Astrocyte of the spinal cord (primary cell): Measurements from ENCODE around the gene MDFI.
A peak's percentile ranks its signal among the peaks of the same experiment; 100 is the strongest.

Source experiments
- DNase-seq: peaks from one replicate; pipeline ENCODE4 v3.0.0; 2011; ENCODE audit warnings: low read depth, low spot score
- H3K4me3 ChIP-seq: 2 replicates; pipeline ENCODE4 v1.5.1; 2011; ENCODE audit warnings: low read depth, mild to moderate bottlenecking, low read length, moderate library complexity
- CTCF ChIP-seq: IDR thresholded peaks from 2 replicates; pipeline ENCODE4 v1.5.1; 2012; ENCODE audit warnings: low read depth, mild to moderate bottlenecking, low read length, inconsistent platforms
- in situ Hi-C: cut with HindIII; loops from 2 replicates; pipeline ENCODE4 v1.10.0; 2017; ENCODE audit warnings: low sequenced_read_pairs

The MDFI gene

DNA sequence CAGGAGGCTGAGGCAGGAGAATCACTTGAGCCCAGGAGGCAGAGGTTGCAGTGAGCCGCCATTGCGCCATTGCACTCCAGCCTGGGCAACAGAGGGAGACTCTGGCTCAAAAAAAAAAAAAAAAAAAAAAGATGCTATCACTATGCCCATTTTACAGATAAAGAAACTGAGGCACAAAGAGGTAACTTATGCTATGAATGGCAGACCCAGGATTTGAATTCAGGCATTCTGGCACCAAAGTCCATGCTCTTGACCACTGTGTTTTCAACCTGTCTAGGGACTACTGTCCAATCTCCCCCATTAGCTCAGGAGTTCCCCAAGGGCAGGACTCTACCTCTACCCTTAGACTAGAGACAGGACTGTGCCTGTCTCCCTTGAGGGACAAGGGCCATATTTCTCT, 9.1 kb upstream of the MDFI start:
- in situ Hi-C loops = no loop called here
- no peak for TF ChIP-seq CTCF
- H3K4me3 ChIP-seq = no peak overlapping the region
- no peak for DNase-seq

DNA sequence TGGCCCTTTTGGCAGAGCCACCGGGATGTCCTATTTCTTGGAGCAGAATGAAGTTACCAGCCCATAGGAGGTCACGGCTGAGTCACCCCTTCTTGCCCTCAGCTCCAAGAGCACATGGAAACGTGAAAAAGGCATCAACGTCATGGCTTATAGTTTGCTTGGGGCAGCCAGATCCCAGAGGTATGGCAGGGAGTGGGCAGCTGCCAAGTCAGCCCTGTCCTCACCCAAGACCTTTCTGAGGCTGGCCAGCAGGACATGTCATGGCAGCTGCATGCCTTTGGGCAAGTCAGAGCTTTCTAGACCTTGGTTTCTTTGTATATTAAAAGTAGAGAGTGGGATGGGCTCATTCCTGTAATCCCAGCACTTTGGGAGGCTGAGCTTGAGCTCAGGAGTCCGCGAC, 8.2 kb upstream of the MDFI start:
- TF ChIP-seq CTCF = no peak
- no peak for DNase-seq
- in situ Hi-C loops = no loop called here
- H3K4me3 ChIP-seq = no peak overlapping the region

GRCh38 chr6:41630946-41631345, 7.3 kb upstream of the MDFI start:
- no peak overlapping the region for H3K4me3 ChIP-seq
- TF ChIP-seq CTCF = no peak
- no peak for DNase-seq
- in situ Hi-C loops = no loop called here

GRCh38 chr6:41633056-41633634, 5.1 kb upstream of the MDFI start:
- in situ Hi-C loops = no loop called here
- DNase-seq = no peak
- H3K4me3 ChIP-seq = no peak overlapping the region
- no peak for TF ChIP-seq CTCF

DNA sequence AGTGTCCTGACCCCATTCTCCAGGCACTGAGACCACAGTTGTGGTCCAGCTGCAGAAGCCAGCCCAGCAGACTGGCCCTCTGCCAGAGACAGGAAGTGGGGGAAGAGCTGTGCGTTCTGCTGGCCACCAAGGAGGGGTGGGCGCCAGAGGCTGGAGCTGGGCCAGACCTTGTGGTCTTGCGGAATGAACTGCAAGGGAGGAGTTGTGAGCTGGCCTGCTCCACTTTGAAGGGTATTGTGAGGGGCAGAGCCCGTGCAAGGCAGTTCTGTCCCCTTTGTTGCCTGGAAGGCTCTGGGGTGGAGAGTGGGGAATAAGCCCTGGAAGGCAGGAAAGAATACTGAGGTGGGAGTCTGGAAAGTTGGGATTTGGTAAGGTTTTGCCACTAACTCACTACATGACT, 3.6 kb upstream of the MDFI start:
- in situ Hi-C loops = no loop called here
- no peak for TF ChIP-seq CTCF
- no peak overlapping the region for H3K4me3 ChIP-seq
- DNase-seq = peak; percentile 55

GRCh38 chr6:41635365-41635764, 2.9 kb upstream of the MDFI start:
- no peak overlapping the region for H3K4me3 ChIP-seq
- in situ Hi-C loops = no loop called here
- no peak for TF ChIP-seq CTCF
- DNase-seq = no peak

- peak; percentile 42 for DNase-seq
- in situ Hi-C loops = no loop called here
- H3K4me3 ChIP-seq = peak overlapping the region; percentile 44
- no peak for TF ChIP-seq CTCF
These were observed 1.5 kb upstream of the MDFI start for GRCh38 chr6:41636833-41637193.
